GM18519 (cell line): Measurements from ENCODE around the gene KIR2DL1.
"Not testable (repeated sequence)": the region's sequence is repeated elsewhere in the genome, so short reads cannot be mapped to it uniquely, and the experiment has no call there.

Experiments
- ATAC-seq: cut with Tn5 transposase; IDR thresholded peaks from one replicate; pipeline ENCODE4 v1.9.1; 2021; ENCODE audit warnings: mild to moderate bottlenecking, moderate library complexity; ENCODE audit not compliant: unreplicated experiment, low FRiP score

The KIR2DL1 gene

DNA sequence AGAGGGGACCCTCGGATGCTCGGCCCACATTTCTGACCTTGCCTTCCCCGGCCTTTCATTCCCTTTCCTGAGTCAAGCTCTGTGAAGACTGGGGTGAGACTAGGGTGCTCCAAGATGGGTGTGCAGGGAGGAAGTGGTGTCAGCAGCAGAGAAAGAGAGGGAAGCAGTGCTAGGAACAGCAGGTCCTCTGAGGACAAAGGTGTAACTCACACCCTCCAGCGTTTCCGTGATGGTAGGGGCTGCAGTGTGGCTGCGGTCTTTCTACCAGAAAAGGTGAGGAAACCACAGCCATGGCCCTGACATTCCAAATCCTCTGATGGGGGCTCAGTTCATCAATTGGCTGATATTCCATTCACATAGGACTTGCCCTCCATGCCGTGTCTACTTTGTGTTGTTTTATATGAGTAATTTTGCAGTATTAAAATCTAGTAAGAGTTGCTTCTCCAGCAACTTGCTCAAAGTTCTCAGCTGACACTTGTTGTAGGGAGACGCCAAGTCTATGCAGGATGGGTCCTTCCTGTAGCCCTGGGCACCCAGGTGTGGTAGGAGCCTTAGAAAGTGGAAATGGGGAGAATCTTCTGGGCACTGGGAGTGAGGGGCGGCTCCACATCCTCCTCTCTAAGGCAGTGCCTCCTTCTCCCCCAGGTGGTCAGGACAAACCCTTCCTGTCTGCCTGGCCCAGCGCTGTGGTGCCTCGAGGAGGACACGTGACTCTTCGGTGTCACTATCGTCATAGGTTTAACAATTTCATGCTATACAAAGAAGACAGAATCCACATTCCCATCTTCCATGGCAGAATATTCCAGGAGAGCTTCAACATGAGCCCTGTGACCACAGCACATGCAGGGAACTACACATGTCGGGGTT is 48.3 kb downstream of the KIR2DL1 start:
- no peak for ATAC-seq

DNA sequence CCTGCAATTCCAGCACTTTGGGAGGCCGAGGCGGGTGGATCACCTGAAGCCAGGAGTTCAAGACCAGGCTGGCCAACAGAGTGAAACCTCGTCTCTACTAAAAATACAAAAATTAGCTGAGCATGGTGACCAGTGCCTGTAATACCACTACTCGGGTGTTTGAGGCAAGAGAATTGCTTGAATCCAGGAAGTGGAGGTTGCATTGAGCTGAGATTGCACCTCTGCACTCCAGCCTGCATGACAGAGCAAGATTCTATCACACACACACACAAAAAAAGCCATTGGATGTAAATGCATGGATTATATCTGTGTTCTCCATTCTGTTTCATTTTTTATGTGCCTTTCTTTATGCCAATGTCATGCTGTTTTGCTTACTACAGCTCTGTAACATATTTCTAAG is 54.8 kb downstream of the KIR2DL1 start:
- ATAC-seq, result not testable (repeated sequence)

DNA sequence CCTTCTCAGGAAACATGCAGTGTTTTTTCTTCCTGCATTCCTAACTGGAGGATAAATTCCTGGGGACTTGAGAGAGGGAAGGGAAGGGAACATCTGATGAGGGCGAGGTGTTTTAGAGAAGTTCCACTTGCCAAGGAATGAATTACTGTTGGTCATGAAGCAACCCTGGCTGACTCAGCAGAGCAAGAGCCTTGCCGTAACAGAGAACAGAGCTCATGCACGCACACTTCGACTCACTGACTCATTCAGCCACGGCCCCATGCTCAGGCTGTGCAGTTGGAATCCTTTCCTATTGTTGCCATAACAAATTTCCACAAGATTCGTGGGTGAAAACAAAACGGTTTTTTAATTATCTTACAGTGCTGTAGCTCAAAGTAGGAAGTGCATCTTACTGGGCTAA is 55.7 kb downstream of the KIR2DL1 start:
- ATAC-seq, result not testable (repeated sequence)

DNA sequence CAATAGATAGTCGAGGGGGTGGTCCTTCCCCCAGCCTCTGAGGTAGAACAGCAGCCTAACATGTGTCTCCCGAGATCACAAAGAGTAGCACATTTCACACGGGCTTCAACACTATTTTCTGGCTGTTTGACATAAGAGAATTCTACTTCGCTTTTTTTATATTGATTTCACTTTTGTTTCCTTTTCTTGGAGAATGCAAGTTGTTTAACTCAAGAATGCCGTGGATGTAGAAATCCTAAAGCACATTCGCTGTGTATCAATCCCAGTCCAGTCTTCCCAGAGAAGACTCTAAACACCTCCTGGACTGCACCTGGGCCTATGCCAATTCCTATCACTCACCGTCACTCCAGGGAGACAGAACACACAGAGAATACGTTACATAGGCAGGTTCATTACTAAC is 58.5 kb downstream of the KIR2DL1 start:
- ATAC-seq, result not testable (repeated sequence)

DNA sequence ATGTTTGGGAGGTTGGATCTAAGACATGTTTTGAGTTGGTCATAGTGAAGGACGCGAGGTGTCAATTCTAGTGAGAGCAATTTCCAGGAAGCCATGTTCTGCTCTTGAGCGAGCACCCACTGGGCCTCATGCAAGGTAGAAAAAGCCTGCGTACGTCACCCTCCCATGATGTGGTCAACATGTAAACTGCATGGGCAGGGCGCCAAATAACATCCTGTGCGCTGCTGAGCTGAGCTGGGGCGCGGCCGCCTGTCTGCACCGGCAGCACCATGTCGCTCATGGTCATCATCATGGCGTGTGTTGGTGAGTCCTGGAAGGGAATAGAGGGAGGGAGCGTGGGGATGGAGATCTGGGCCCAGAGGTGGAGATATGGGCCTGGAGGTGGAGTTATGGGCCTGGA is 62.9 kb downstream of the KIR2DL1 start, which contains the start of gene KIR2DS4:
KIR2DS4 (plus strand) TSS at position 181 of the 400 bp plus-strand sequence.
- not testable (repeated sequence) for ATAC-seq
